ENCODE data around the gene TRAPPC14.

Gene TRAPPC14

DNA sequence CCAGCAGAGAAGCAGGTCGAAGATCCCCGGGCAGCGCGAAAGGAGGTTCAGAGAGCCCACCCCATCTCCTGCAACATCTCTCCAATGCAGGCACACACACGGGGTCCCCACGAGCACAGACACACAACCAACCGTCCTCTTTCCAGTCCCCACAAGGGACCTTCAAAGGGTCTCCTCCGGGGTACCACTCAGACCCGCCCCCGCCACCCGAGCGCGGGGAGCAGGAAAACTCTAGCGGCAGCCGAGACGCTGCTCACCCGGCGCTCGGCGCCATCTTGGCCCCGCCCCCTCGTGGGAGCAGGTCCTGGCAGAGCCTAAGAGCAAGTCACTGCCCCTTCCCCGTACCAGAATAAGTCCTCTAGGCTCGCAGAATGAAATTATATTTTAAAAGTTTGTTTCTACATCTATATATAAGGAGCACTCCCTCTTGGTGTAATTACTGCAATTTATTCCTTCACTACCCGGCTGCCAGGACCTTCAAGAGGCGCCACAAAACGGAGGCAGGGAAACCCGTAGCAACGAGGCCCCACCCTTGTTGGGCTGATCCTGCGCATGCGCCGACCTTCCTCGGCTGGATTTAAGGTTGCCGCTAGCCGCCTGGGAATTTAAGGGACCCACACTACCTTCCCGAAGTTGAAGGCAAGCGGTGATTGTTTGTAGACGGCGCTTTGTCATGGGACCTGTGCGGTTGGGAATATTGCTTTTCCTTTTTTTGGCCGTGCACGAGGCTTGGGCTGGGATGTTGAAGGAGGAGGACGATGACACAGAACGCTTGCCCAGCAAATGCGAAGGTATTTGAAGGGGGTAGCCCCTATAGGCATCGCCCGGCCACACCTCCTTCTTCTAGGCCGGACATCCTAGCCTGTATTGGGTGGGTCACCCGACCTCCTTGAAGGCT, 39.2 kb downstream of the TRAPPC14 start, which contains the start of the genes CNPY4 and TAF6 (continued):
- TF ChIP-seq, protein P1, sequence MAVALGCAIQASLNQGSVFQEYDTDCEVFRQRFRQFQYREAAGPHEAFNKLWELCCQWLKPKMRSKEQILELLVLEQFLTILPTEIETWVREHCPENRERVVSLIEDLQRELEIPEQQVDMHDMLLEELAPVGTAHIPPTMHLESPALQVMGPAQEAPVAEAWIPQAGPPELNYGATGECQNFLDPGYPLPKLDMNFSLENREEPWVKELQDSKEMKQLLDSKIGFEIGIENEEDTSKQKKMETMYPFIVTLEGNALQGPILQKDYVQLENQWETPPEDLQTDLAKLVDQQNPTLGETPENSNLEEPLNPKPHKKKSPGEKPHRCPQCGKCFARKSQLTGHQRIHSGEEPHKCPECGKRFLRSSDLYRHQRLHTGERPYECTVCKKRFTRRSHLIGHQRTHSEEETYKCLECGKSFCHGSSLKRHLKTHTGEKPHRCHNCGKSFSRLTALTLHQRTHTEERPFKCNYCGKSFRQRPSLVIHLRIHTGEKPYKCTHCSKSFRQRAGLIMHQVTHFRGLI (tag by site-specific recombination; IDR thresholded peaks at IDR 0.05), result peak; percentile 98
- TF ChIP-seq, protein P2, sequence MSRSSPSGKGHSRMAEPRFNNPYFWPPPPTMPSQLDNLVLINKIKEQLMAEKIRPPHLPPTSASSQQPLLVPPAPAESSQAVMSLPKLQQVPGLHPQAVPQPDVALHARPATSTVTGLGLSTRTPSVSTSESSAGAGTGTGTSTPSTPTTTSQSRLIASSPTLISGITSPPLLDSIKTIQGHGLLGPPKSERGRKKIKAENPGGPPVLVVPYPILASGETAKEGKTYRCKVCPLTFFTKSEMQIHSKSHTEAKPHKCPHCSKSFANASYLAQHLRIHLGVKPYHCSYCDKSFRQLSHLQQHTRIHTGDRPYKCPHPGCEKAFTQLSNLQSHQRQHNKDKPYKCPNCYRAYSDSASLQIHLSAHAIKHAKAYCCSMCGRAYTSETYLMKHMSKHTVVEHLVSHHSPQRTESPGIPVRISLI (tag by site-specific recombination; IDR thresholded peaks at IDR 0.05), result no peak
- TF ChIP-seq ZNF624 (tag by site-specific recombination; IDR thresholded peaks at IDR 0.05), result no peak
- no peak for TF ChIP-seq TCF7L2 (IDR thresholded peaks at IDR 0.05; ENCODE audit: borderline replicate concordance, low read depth, low read length)
- no peak for TF ChIP-seq ZNF48 (tag by site-specific recombination; IDR thresholded peaks at IDR 0.05)
- TF ChIP-seq ZNF544 (tag by site-specific recombination; IDR thresholded peaks at IDR 0.05), result no peak
- TF ChIP-seq, protein P3, sequence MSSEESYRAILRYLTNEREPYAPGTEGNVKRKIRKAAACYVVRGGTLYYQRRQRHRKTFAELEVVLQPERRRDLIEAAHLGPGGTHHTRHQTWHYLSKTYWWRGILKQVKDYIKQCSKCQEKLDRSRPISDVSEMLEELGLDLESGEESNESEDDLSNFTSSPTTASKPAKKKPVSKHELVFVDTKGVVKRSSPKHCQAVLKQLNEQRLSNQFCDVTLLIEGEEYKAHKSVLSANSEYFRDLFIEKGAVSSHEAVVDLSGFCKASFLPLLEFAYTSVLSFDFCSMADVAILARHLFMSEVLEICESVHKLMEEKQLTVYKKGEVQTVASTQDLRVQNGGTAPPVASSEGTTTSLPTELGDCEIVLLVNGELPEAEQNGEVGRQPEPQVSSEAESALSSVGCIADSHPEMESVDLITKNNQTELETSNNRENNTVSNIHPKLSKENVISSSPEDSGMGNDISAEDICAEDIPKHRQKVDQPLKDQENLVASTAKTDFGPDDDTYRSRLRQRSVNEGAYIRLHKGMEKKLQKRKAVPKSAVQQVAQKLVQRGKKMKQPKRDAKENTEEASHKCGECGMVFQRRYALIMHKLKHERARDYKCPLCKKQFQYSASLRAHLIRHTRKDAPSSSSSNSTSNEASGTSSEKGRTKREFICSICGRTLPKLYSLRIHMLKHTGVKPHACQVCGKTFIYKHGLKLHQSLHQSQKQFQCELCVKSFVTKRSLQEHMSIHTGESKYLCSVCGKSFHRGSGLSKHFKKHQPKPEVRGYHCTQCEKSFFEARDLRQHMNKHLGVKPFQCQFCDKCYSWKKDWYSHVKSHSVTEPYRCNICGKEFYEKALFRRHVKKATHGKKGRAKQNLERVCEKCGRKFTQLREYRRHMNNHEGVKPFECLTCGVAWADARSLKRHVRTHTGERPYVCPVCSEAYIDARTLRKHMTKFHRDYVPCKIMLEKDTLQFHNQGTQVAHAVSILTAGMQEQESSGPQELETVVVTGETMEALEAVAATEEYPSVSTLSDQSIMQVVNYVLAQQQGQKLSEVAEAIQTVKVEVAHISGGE (tag by site-specific recombination; conservative IDR thresholded peaks at IDR 0.05; ENCODE audit: low read depth), result peak; percentile 45
- peak; percentile 98 for TF ChIP-seq KLF16 (tag by site-specific recombination; IDR thresholded peaks at IDR 0.05)
- TF ChIP-seq ZNF37A (tag by site-specific recombination; IDR thresholded peaks at IDR 0.05), result no peak
- TF ChIP-seq ZNF830 (tag by site-specific recombination; IDR thresholded peaks at IDR 0.05; ENCODE audit: low read depth), result no peak
- peak; percentile 80; the same call in 1 of the 2 replicates for TF ChIP-seq KLF7 (tag by site-specific recombination; IDR thresholded peaks at IDR 0.05; ENCODE audit: borderline replicate concordance)
- peak; percentile 85 for TF ChIP-seq ZNF2 (tag by site-specific recombination; IDR thresholded peaks at IDR 0.05)

DNA sequence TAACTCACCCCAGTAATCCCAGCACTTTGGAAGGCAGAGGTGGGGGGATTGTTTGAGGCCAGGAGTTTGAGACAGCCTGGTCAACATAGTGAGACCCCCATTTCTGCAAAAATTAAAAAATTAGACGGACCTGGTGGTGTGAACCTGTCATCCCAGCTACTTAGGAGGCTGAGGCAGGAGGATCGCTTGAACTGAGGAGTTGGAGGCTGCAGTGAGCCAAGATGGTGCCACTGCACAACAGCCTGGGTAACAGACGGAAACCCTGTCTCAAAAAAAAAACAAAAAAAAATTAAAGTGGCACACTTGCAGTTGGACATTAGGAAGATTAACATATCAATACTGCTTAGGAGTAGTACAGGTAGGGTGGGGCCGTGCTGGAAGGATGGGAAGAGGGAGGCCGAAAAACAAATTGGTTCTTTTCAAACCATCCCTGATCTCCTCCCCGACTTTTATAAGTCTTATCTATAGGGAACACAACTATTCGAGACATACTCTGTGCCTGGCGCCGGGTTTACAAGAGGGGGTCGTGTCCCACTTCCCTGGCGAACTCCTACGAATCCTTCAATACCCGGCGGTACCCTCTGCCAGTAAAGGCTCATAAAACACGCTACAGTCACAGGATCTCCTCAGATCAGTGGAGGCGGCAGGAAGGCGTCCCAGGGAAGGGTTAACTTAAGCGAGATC, 40.0 kb downstream of the TRAPPC14 start:
- peak overlapping the region; percentile 90 for H3K4me3 ChIP-seq (ENCODE audit: low read depth, low read length)
- ChIA-PET POLR2A (no interaction called here), CTCF (interaction anchor here (1.4 kb wide), 1 partner anchor 14 kb away, joined by 3 read pairs; no protein-coding TSS in a partner anchor)
- peaks cover 3% of the 10 kb centered on the region; the same call in 1 of the 2 replicates for H3K4me1 ChIP-seq (ENCODE audit: control insufficient read depth, insufficient read depth, low read length)
- TF ChIP-seq, protein P4, sequence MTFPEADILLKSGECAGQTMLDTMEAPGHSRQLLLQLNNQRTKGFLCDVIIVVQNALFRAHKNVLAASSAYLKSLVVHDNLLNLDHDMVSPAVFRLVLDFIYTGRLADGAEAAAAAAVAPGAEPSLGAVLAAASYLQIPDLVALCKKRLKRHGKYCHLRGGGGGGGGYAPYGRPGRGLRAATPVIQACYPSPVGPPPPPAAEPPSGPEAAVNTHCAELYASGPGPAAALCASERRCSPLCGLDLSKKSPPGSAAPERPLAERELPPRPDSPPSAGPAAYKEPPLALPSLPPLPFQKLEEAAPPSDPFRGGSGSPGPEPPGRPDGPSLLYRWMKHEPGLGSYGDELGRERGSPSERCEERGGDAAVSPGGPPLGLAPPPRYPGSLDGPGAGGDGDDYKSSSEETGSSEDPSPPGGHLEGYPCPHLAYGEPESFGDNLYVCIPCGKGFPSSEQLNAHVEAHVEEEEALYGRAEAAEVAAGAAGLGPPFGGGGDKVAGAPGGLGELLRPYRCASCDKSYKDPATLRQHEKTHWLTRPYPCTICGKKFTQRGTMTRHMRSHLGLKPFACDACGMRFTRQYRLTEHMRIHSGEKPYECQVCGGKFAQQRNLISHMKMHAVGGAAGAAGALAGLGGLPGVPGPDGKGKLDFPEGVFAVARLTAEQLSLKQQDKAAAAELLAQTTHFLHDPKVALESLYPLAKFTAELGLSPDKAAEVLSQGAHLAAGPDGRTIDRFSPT (tag by site-specific recombination; IDR thresholded peaks at IDR 0.05), result peak; percentile 55; the same call in 1 of the 2 replicates
- TF ChIP-seq, protein P5, sequence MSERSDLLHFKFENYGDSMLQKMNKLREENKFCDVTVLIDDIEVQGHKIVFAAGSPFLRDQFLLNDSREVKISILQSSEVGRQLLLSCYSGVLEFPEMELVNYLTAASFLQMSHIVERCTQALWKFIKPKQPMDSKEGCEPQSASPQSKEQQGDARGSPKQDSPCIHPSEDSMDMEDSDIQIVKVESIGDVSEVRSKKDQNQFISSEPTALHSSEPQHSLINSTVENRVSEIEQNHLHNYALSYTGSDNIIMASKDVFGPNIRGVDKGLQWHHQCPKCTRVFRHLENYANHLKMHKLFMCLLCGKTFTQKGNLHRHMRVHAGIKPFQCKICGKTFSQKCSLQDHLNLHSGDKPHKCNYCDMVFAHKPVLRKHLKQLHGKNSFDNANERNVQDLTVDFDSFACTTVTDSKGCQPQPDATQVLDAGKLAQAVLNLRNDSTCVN (tag by site-specific recombination; optimal IDR thresholded peaks at IDR 0.05), result no peak
- TF ChIP-seq ZBTB48 (tag by site-specific recombination; IDR thresholded peaks at IDR 0.05) (0 out of 2 replicates have a peak, but pooled peaks have one; percentile 78), ZFP3 (tag by site-specific recombination; IDR thresholded peaks at IDR 0.05; ENCODE audit: low read depth) (peak; percentile 100), ZNF37A (tag by site-specific recombination; IDR thresholded peaks at IDR 0.05) (no peak)
- TF ChIP-seq, protein P6, sequence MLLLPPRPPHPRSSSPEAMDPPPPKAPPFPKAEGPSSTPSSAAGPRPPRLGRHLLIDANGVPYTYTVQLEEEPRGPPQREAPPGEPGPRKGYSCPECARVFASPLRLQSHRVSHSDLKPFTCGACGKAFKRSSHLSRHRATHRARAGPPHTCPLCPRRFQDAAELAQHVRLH (tag by site-specific recombination; IDR thresholded peaks at IDR 0.05), result 0 out of 2 replicates have a peak, but pooled peaks have one; percentile 50
- TF ChIP-seq, protein P7, sequence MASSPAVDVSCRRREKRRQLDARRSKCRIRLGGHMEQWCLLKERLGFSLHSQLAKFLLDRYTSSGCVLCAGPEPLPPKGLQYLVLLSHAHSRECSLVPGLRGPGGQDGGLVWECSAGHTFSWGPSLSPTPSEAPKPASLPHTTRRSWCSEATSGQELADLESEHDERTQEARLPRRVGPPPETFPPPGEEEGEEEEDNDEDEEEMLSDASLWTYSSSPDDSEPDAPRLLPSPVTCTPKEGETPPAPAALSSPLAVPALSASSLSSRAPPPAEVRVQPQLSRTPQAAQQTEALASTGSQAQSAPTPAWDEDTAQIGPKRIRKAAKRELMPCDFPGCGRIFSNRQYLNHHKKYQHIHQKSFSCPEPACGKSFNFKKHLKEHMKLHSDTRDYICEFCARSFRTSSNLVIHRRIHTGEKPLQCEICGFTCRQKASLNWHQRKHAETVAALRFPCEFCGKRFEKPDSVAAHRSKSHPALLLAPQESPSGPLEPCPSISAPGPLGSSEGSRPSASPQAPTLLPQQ (tag by site-specific recombination; IDR thresholded peaks at IDR 0.05), result peak; percentile 67; the same call in 1 of the 2 replicates
- TF ChIP-seq, protein P8, sequence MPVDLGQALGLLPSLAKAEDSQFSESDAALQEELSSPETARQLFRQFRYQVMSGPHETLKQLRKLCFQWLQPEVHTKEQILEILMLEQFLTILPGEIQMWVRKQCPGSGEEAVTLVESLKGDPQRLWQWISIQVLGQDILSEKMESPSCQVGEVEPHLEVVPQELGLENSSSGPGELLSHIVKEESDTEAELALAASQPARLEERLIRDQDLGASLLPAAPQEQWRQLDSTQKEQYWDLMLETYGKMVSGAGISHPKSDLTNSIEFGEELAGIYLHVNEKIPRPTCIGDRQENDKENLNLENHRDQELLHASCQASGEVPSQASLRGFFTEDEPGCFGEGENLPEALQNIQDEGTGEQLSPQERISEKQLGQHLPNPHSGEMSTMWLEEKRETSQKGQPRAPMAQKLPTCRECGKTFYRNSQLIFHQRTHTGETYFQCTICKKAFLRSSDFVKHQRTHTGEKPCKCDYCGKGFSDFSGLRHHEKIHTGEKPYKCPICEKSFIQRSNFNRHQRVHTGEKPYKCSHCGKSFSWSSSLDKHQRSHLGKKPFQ (tag by site-specific recombination; IDR thresholded peaks at IDR 0.05), result peak; percentile 39; the same call in 1 of the 2 replicates
- peak overlapping the region; percentile 87 for H3K27ac ChIP-seq (ENCODE audit: extremely low read depth, low read depth, low read length)
- H3K9me3 ChIP-seq (ENCODE audit: control insufficient read depth, insufficient read depth, low read depth, low read length), result no peaks in the 10 kb centered on the region
- H3K36me3 ChIP-seq (ENCODE audit: control insufficient read depth in 2 of 2, insufficient read depth in 1 of 2, low read length in 2 of 2), result peaks cover 0 to 14% of the 10 kb centered on the region in 2 experiments; a peak in 2 of 3 replicates

Measured in HEK293 (cell line).